ENCODE measurements around the gene HPSE2.

DNA sequence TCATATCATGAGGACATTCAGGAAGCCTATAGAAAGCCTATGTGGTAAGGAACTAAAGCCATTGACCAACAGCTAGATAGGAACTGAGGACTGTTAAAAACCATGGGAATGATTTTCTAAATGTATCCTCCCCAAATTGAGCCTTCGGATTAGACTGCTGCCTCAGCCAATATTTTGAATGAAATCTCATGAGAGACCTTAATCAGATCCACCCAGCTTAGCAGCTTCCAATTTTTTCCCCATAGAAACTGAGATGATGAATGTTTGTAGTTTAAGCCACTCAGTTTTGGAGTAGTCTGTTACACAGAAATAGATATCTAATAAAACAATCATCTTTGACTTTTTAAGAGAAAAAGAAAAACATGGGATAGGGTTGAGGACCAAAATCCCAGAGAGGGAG, 292.0 kb downstream of the HPSE2 start:
- TF ChIP-seq, protein P1, sequence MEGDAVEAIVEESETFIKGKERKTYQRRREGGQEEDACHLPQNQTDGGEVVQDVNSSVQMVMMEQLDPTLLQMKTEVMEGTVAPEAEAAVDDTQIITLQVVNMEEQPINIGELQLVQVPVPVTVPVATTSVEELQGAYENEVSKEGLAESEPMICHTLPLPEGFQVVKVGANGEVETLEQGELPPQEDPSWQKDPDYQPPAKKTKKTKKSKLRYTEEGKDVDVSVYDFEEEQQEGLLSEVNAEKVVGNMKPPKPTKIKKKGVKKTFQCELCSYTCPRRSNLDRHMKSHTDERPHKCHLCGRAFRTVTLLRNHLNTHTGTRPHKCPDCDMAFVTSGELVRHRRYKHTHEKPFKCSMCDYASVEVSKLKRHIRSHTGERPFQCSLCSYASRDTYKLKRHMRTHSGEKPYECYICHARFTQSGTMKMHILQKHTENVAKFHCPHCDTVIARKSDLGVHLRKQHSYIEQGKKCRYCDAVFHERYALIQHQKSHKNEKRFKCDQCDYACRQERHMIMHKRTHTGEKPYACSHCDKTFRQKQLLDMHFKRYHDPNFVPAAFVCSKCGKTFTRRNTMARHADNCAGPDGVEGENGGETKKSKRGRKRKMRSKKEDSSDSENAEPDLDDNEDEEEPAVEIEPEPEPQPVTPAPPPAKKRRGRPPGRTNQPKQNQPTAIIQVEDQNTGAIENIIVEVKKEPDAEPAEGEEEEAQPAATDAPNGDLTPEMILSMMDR (IDR thresholded peaks at IDR 0.05; ENCODE audit: low read depth, low read length), result no peak
- TF ChIP-seq EZH2phosphoT487 (IDR thresholded peaks at IDR 0.05; ENCODE audit: low read depth), result no peak
